ENCODE measurements around the gene PNCK.

PNCK gene

DNA sequence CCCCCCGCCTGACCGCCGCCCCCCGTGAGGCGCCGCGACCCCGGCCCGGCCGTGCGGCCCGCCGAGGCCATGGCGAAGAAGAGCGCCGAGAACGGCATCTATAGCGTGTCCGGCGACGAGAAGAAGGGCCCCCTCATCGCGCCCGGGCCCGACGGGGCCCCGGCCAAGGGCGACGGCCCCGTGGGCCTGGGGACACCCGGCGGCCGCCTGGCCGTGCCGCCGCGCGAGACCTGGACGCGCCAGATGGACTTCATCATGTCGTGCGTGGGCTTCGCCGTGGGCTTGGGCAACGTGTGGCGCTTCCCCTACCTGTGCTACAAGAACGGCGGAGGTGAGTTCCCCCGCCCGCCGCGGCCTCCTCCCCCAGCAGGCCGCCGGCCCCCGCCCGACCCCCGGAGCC lies 14.9 kb upstream of the PNCK start:
- TF ChIP-seq GATA2 (IDR thresholded peaks at IDR 0.05; ENCODE audit: low read depth, low read length) (no peak), GATA3 (IDR thresholded peaks at IDR 0.05; ENCODE audit: low read depth, low read length) (no peak)

DNA sequence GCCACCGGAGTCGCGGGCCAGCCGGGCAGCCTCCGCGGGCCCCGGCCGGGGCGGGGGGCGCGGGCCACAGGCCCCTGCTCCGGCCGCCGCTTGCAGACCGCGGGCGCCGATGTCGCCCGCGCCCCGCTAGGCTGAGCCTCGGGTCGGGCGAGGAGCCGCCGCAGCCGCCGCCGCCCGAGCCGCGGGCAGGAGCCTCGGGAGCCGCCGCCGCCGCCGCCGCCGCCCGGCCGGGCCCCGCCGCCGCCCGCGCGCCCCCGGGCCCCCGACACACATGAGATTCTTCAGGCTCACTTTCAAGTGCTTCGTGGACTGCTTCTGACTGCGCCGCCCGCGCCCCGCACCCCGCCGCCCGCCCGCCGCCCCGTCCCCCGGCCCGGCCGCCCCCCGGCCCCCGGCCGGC lies 14.5 kb upstream of the PNCK start:
- no peak for TF ChIP-seq GATA2 (IDR thresholded peaks at IDR 0.05; ENCODE audit: low read depth, low read length)
- no peak for TF ChIP-seq GATA3 (IDR thresholded peaks at IDR 0.05; ENCODE audit: low read depth, low read length)

DNA sequence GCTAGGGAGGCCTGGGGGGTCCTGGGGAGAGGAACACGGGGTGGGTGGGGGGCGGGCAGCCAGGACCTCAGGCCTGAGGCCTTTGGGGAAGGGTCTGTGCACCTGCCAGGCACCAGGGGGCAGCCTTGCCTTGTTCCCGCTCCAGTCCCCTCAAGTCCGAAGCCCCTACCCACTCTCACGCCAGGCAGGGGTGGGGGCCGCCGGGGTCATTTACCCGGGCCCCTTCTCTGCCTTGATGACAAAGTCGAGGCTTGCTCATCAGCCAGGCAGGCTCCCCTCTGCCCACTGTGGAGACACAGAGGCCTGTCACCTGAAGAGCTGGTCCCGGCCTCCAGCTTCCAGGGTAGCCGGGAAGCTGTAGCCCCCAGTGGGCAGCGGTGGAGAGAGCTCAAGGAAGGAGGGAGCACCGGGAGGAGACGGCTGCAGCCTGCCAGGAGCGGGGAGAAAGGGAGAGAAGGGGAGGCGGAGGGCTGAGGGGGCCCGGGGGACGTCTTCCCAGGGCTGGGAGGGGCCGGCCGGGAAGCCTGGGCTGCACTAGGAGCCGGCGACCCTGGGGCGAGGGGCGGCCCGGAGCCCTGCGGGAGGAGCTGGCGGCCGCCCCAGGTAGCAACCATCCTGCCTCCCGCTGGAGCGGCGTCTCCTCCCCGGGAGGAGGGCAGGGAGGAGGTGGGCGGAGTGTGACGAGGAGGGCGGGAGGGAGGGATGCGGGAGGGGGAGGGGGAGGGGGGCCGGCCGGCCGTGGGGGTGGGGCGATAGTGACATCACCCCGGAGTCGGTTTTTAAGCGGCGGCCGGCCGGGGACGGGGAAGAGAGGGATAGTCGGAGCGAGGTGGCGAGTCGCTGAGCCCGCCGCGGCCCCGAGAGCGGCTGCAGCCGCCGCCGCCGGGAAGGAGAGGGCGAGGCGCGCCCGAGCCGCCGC lies 13.8 kb upstream of the PNCK start, which contains the start of gene SLC6A8:
Gene SLC6A8 (plus strand): TSS at position 806 of the 919 bp plus-strand sequence. CDS start 649 bp downstream, outside the sequence.
- TF ChIP-seq GATA2 (IDR thresholded peaks at IDR 0.05; ENCODE audit: low read depth, low read length) (no peak), GATA3 (IDR thresholded peaks at IDR 0.05; ENCODE audit: low read depth, low read length) (no peak)

DNA sequence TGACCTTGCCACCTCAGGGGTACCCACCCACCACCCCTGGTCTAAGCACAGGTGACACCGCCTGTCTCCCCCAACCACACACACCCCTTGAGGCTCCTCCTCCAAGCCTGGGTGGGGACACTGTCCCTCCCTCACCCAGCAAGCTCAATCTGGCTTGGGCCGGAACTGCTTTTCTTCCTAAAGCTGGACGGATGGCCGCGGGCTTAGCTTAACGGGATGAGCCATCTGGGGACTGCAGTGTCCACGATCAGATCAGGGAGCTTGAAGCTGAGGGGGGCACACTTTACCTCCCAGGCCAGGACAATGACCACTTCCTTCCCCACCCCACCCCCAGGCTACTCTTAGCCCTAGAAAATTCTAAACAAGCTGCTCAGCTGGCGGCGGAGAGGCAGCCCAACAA lies 13.1 kb upstream of the PNCK start:
- TF ChIP-seq GATA3 (IDR thresholded peaks at IDR 0.05; ENCODE audit: low read depth, low read length): no peak
- TF ChIP-seq GATA2 (IDR thresholded peaks at IDR 0.05; ENCODE audit: low read depth, low read length): no peak

DNA sequence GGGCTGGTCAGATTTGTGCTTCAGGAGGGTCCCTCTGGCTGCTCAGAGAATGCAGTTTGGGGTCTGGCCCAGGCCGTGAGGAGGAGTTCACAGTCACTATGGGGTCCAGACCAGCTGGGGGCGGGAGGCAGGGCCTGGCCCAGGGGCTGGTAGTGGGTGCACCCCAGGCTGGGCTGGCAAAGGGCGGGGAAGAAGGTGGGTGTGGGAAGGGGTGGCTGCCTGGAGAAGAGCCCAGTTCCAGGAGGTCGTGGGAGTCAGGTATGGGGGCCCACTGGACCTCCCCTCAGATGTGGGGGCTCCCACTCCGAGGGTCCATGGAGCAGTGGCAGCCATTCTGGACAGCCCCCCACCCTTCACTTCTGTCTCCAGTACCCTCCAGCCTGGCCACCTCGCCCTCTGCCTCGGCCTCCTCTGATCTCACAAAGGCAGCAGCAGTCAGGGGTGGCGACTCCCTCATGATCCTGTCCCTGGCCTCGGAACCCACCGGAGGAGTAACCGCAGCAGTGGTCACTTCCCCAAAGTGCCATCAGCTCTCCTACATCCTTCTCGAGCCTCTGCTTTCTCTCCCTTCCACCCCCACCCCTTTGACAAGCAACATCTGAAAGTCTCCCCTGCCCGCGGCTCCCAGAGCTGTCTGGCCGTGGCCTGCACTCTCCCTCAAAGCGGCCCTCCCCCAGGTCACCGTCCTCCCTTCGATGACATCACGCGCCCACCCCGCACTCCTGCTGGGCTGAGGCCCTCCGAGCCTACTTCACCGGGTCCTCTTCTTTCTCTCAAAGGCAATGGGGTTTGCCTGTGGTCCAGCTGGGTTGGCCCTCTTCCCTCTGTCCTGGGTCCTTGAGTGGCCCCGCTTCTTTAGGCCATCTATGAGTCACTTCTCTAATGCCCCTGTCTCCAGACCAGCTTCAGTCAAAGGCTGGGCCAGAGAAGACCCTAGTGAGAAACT lies 12.4 kb upstream of the PNCK start:
- no peak for TF ChIP-seq GATA3 (IDR thresholded peaks at IDR 0.05; ENCODE audit: low read depth, low read length)
- TF ChIP-seq GATA2 (IDR thresholded peaks at IDR 0.05; ENCODE audit: low read depth, low read length): no peak

DNA sequence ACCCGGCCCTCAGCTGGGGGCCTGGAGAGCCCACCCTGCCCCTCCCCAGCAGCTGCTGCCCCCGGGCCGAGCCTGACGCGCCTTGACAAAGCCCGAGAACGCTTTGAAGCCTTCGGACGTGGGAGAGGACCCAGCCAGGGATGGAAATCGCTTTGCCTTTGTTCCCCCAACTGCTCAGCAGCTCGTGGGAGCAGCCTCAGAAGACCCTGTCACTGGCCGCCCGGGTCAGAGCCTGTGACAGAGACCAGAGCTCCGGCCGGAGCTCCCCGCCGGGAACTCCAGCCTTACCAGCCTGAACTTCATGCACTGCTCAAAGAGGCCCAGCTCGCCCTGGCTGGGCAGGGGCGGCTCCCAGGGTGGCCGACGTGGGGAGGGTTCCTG lies 11.5 kb upstream of the PNCK start:
- no peak for TF ChIP-seq GATA3 (IDR thresholded peaks at IDR 0.05; ENCODE audit: low read depth, low read length)
- TF ChIP-seq GATA2 (IDR thresholded peaks at IDR 0.05; ENCODE audit: low read depth, low read length): no peak

DNA sequence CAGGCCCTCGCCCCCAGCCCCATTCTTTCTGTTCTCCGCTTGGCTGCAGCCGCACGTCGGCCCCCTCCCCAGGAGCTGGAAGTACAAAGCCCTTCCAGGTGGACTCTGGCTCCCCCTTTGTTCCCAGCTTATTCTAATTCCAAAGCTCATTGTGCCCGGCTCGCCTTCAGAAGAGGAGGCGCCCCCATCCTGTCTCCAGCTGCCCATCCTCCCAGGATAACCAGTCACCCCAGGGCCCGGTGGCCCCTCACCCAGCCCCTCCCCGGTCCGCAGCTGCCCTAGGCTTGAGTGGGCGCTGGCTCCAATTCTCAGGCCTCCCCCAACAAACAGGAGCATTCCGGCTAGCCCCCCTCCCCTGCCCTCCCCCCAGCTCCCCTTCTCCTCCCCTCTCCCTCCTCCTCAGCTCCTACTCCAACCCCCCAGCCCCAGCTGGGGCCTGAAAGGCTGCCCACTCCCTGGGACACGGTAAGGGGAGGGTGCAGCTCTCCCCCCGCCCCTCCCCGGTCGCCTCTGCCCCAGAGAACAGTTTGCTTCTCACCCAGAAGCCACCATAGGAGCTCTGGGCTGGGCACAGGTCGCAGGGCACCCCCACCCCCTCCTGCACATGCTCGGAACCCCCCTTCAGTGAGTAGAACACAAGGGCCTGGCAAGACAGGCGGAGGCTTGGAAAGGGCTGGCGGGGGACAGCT lies 11.0 kb upstream of the PNCK start:
- TF ChIP-seq GATA3 (IDR thresholded peaks at IDR 0.05; ENCODE audit: low read depth, low read length) (no peak), GATA2 (IDR thresholded peaks at IDR 0.05; ENCODE audit: low read depth, low read length) (no peak)

DNA sequence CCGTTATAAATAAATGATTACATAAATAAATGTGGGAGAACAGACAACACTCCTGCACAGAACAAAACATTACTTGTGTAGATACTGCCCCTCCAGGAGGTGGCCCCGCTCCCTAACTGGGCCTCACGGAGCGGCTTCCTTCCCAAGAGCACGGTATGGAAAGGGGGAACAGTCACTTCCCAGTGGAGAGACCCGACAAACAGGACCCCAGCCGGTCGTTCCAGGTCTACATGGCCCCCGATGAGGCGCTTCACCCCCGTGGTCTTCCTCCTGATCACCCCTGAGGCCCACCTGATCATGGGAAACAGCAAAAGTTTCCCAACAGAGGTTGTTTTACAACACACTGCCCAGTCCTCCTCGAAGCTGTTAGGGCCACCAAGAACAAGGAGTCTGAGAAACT lies 7.6 kb upstream of the PNCK start:
- no peak for TF ChIP-seq GATA2 (IDR thresholded peaks at IDR 0.05; ENCODE audit: low read depth, low read length)
- TF ChIP-seq GATA3 (IDR thresholded peaks at IDR 0.05; ENCODE audit: low read depth, low read length): no peak

DNA sequence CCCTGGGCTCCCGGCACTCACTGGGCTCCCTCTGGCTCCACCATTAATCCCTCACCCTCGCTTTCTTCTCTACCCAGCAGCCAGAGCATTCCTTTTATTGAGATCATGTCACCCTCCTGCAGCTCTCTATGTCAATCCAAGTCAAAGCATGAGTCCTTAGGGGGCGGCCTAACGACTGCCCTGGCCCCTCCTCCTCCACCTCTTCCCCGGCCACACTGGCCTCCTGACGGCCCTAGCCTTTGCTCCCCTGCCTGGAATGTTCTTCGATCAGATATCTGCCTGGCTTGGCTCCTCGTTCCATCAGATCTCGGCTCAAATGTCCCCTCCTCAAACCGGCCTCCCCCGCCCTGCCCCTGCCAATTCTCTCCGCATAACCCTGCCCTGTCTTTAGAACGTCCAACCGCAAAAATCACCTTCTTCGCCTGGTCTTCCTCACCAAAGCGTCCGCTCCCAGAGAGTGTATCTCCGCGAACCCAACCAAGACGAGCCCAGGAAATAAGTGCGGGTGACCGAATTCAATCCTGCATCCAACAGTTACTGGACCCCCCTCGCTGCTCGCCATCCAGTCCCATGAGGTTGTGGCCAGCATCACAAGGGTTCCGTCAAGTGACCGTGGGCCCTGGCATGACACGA lies 722 bp upstream of the PNCK start:
- TF ChIP-seq GATA3 (IDR thresholded peaks at IDR 0.05; ENCODE audit: low read depth, low read length): no peak
- no peak for TF ChIP-seq GATA2 (IDR thresholded peaks at IDR 0.05; ENCODE audit: low read depth, low read length)

DNA sequence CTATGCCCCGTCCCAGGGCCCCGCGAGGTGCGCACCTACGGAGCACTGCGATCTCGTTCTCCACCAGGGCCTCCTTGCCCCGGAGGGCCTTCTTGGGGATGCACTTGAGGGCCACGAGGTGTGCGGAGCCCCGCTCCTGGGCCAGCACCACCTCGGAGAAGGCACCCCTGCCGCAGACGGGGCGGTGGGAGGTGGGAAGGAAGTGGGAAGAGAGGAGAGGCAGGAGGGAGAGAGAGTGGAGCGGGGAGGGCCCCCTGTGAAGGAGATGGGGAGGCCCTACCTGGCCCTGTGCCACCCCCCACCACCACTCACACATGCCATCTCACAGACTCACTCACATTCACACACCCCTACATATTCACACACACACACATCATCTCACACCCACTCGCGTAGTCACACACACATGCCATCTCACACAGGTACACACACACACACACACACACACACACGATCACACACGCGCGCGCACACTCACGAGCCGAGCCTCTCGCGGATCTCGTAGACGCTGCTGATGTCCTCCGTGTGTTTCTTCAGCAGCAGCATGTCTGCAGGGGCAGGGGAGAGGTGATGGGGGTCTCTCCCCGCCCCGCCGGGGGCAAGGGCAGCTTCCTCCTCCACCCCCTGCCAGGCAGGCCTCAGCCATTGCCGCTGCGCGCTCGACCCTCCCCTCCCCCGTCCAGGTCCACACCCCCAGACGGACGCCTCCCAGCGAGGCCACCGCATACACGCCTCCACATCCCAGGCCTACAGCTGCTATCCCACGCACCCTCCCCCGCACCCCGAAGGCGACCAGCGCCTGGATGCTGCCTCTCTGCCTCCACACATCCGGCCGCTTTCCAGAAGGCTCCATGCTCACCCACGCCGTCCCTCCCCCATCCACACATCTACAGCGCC lies 834 bp downstream of the PNCK start:
- no peak for TF ChIP-seq GATA2 (IDR thresholded peaks at IDR 0.05; ENCODE audit: low read depth, low read length)
- no peak for TF ChIP-seq GATA3 (IDR thresholded peaks at IDR 0.05; ENCODE audit: low read depth, low read length)

DNA sequence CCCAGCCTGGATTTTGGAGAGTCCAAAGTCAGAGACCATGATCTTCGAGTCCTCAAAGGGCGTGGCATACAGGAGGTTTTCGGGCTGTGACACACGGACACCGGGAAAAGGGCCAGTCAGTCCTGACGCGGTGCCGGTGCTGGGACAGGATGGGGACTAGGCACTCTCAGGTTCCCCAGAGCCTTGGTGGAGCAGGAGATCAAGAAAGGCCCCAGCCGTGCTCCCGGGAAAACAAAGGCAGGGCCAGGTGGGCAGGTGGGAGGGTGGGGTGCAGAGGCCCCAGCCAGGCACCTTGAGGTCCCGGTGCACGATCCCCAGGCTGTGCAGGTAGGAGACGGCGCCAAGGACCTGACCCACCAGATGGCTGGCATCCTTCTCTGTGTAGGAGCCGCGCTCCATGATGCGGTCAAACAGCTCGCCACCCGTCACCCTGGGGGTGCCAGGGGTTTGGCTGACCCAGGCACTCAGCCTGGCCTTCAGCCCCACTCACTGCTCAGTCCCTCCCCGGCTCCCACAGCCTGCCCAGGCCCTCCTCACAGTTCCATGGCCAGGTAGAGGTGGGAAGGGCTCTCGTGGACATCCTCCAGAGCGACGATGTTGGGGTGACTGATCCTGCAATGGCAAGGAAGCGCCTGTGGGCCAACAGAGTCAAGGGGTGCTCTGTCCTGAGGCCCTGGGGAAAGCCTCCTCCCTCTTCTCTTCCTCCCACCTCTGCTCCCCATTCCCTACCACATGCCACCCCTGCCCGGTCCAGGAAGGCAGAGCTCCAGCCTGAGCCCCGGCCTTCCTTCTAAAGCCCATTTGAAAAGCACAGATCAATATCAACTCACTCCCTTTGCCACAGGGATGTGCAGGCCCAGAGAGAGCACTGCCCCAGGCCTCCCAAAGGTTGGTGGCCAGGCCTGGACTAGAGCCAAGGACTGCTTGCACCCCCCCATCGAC lies 1.8 kb downstream of the PNCK start:
- TF ChIP-seq GATA3 (IDR thresholded peaks at IDR 0.05; ENCODE audit: low read depth, low read length) (no peak), GATA2 (IDR thresholded peaks at IDR 0.05; ENCODE audit: low read depth, low read length) (no peak)

Measured in SH-SY5Y (cell line).